H1 (cell line): Measurements from ENCODE around the gene EPHA2. TPM values are rescaled to one million over a fixed set of nuclear protein-coding genes. Genes with fewer than 3 reads are reported as not detected.
A peak's percentile ranks its signal among the peaks of the same experiment; 100 is the strongest.

Experiments
- CTCF ChIA-PET: fragments of 300-600 bp; sonication (Branson Sonifier 250); formaldehyde crosslinking; loops from one replicate; lab custom pipeline; 2021; ENCODE audit not compliant: partially characterized antibody; lab: Charles Lee
- POLR2A ChIA-PET: fragments of 300-600 bp; sonication (Branson Sonifier 250); formaldehyde crosslinking; loops from one replicate; lab custom pipeline; 2021; ENCODE audit warnings: inconsistent platforms; ENCODE audit not compliant: partially characterized antibody; lab: Charles Lee
- DNase-seq, 2 experiments: peaks; one replicate each; pipeline versions ENCODE4 v3.0.0 to v3.0.0-alpha.2; 2010 to 2022; ENCODE audit warnings: low spot score in 2 of 2, low read depth in 1 of 2, mixed read lengths in 1 of 2
- FAIRE-seq: peaks from 2 replicates; lab custom pipeline; 2011; peaks lifted over from hg19 to GRCh38; lab: Jason Lieb, UNC
- H2AFZ ChIP-seq: 2 replicates; pipeline ENCODE4 v1.8.1; 2012; ENCODE audit warnings: low read length, inconsistent platforms
- H2AK5ac ChIP-seq: 2 replicates; pipeline ENCODE4 v1.6.1; 2013; ENCODE audit warnings: low read depth, low read length
- H2BK120ac ChIP-seq: replicated peaks from 2 replicates; pipeline ENCODE3; 2013; ENCODE audit warnings: low read depth, low read length, inconsistent platforms
- H2BK12ac ChIP-seq: 2 replicates; pipeline ENCODE4 v1.6.1; 2013; ENCODE audit warnings: low read depth, low read length
- H2BK15ac ChIP-seq: 2 replicates; pipeline ENCODE4 v1.6.1; 2013; ENCODE audit warnings: low read length
- H2BK20ac ChIP-seq: 2 replicates; pipeline ENCODE4 v1.6.1; 2013; ENCODE audit warnings: low read length
- H2BK5ac ChIP-seq: 2 replicates; pipeline ENCODE4 v1.6.1; 2013; ENCODE audit warnings: low read depth, low read length
- H3K14ac ChIP-seq: 2 replicates; pipeline ENCODE4 v1.6.1; 2013; ENCODE audit warnings: inconsistent platforms; ENCODE audit not compliant: insufficient read length
- H3K18ac ChIP-seq: 2 replicates; pipeline ENCODE4 v1.6.1; 2013; ENCODE audit warnings: low read length; ENCODE audit errors: extremely low read depth
- H3K23ac ChIP-seq: 2 replicates; pipeline ENCODE4 v1.6.1; 2013; ENCODE audit warnings: inconsistent platforms; ENCODE audit not compliant: insufficient read length
- H3K23me2 ChIP-seq: 2 replicates; pipeline ENCODE4 v1.6.1; 2013; ENCODE audit warnings: low read depth, low read length
- H3K27ac ChIP-seq: 2 replicates; pipeline ENCODE4 v1.6.1; 2011; ENCODE audit warnings: low read depth, low read length, inconsistent platforms
- H3K27me3 ChIP-seq, 4 experiments: replicated peaks in 1 of 4; 1 replicate in 1 of 4; 2 replicates in 3 of 4; pipeline versions ENCODE4 v1.6.1 to v1.8.1; 2011 to 2013; ENCODE audit warnings: low read length in 3 of 4, mild to moderate bottlenecking in 3 of 4, inconsistent platforms in 2 of 4, mixed read lengths in 2 of 4, moderate library complexity in 1 of 4; ENCODE audit not compliant: control insufficient read depth in 3 of 4, insufficient read depth in 3 of 4; ENCODE audit errors: extremely low read depth in 1 of 4
- H3K36me3 ChIP-seq, 4 experiments: 2 replicates each; pipeline versions ENCODE4 v1.6.1 to v1.8.1; 2011 to 2013; ENCODE audit warnings: mild to moderate bottlenecking in 4 of 4, low read length in 3 of 4, moderate library complexity in 2 of 4, control low read depth in 1 of 4, inconsistent platforms in 1 of 4; ENCODE audit not compliant: insufficient read depth in 4 of 4, control insufficient read depth in 2 of 4
- H3K4ac ChIP-seq: replicated peaks from 2 replicates; pipeline ENCODE3; 2013; ENCODE audit warnings: low read length, low read depth, mixed read lengths, inconsistent platforms; ENCODE audit not compliant: insufficient read length
- H3K4me1 ChIP-seq, 4 experiments: replicated peaks in 1 of 4; 1 replicate in 1 of 4; 2 replicates in 3 of 4; pipeline versions ENCODE4 v1.6.1 to v1.8.1; 2011 to 2013; ENCODE audit warnings: low read length in 3 of 4, inconsistent platforms in 2 of 4, mixed read lengths in 1 of 4; ENCODE audit not compliant: insufficient read depth in 4 of 4, control insufficient read depth in 3 of 4
- H3K4me2 ChIP-seq, 2 experiments: 2 replicates each; pipeline versions ENCODE4 v1.6.1 to v1.8.1; 2011 to 2013; ENCODE audit warnings: low read depth in 2 of 2, low read length in 2 of 2, control low read depth in 1 of 2, inconsistent platforms in 1 of 2, mild to moderate bottlenecking in 1 of 2; ENCODE audit not compliant: insufficient read depth in 1 of 2
- H3K4me3 ChIP-seq, 4 experiments: fragments of 200-600, 300-600 bp in 1 of 4; sonication (generic), shearing (Covaris generic), sonication (Bioruptor Twin) in 1 of 4; 2 replicates each; pipeline versions ENCODE4 v1.5.1 to v1.8.1; 2011 to 2016; ENCODE audit warnings: low read length in 4 of 4, low read depth in 3 of 4, control low read depth in 2 of 4, inconsistent platforms in 2 of 4, mild to moderate bottlenecking in 2 of 4, mixed read lengths in 1 of 4, moderate library complexity in 1 of 4; ENCODE audit not compliant: insufficient read depth in 2 of 4; ENCODE audit errors: extremely low read depth in 1 of 4
- H3K56ac ChIP-seq: replicated peaks from 2 replicates; pipeline ENCODE3; 2013; ENCODE audit warnings: low read depth, mild to moderate bottlenecking, mixed read lengths, low read length, inconsistent platforms; ENCODE audit not compliant: insufficient read length
- H3K79me1 ChIP-seq: 2 replicates; pipeline ENCODE4 v1.6.1; 2013; ENCODE audit warnings: low read depth, low read length, control low read depth
- H3K79me2 ChIP-seq, 2 experiments: 2 replicates each; pipeline versions ENCODE4 v1.6.1 to v1.8.1; 2012 to 2013; ENCODE audit warnings: low read length in 2 of 2, mild to moderate bottlenecking in 2 of 2, inconsistent platforms in 1 of 2; ENCODE audit not compliant: insufficient read depth in 2 of 2, control insufficient read depth in 1 of 2
- H3K9ac ChIP-seq, 4 experiments: replicated peaks in 1 of 4; 1 replicate in 1 of 4; 2 replicates in 3 of 4; pipeline versions ENCODE4 v1.6.1 to v1.8.1; 2011 to 2013; ENCODE audit warnings: low read depth in 3 of 4, low read length in 3 of 4, control low read depth in 2 of 4, mild to moderate bottlenecking in 2 of 4, moderate library complexity in 2 of 4, inconsistent platforms in 1 of 4; ENCODE audit errors: extremely low read depth in 1 of 4
- H3K9me3 ChIP-seq, 2 experiments: 2 replicates each; pipeline versions ENCODE4 v1.6.1 to v1.8.1; 2012 to 2013; ENCODE audit warnings: mild to moderate bottlenecking in 2 of 2, moderate library complexity in 2 of 2, control low read depth in 1 of 2, inconsistent platforms in 1 of 2, low read depth in 1 of 2, low read length in 1 of 2, mixed read lengths in 1 of 2; ENCODE audit not compliant: insufficient read depth in 2 of 2
- H4K20me1 ChIP-seq, 2 experiments: replicated peaks in 1 of 2; 2 replicates each; pipeline versions ENCODE3 to v1.8.1; 2011 to 2013; ENCODE audit warnings: inconsistent platforms in 2 of 2, low read length in 2 of 2, mild to moderate bottlenecking in 1 of 2; ENCODE audit not compliant: insufficient read depth in 2 of 2, control insufficient read depth in 1 of 2
- H4K5ac ChIP-seq: 2 replicates; pipeline ENCODE4 v1.6.1; 2013; ENCODE audit warnings: low read length, low read depth, mixed read lengths, inconsistent platforms; ENCODE audit not compliant: insufficient read length
- H4K8ac ChIP-seq: 2 replicates; pipeline ENCODE4 v1.8.0; 2013; ENCODE audit warnings: mild to moderate bottlenecking, moderate library complexity, low read length, inconsistent platforms; ENCODE audit not compliant: insufficient read depth; ENCODE audit errors: extremely low read depth
- H4K91ac ChIP-seq: replicated peaks from 2 replicates; pipeline ENCODE3; 2013; ENCODE audit warnings: low read length, mixed read lengths, inconsistent platforms; ENCODE audit not compliant: insufficient read length
- CREB1 ChIP-seq: IDR thresholded peaks from 2 replicates; pipeline ENCODE4 v1.6.1; 2012; ENCODE audit warnings: inconsistent platforms
- EZH2 ChIP-seq: fragments of 200-600 bp; sonication (generic); IDR thresholded peaks from 2 replicates; pipeline ENCODE4 v1.7.1; 2012; ENCODE audit warnings: low read depth, mild to moderate bottlenecking, moderate library complexity, low read length, inconsistent platforms; ENCODE audit not compliant: severe bottlenecking
- WGBS, 2 experiments: shearing (Covaris generic) in 1 of 2; methylation state at CpG; one replicate each; pipeline versions ENCODE4 v1.1.6 to v1.1.7; 2013 to 2015; ENCODE audit warnings: low lambda C conversion rate in 2 of 2, mixed read lengths in 2 of 2, inconsistent platforms in 1 of 2, low coverage in 1 of 2, missing lambda C conversion rate in 1 of 2; ENCODE audit not compliant: insufficient replicate concordance in 2 of 2, insufficient coverage in 1 of 2, insufficient read length in 1 of 2; ENCODE audit errors: extremely low coverage in 1 of 2, missing lambda C conversion rate in 1 of 2; 5-methylcytosine and 5-hydroxymethylcytosine counted together
- polyA plus RNA-seq, 7 experiments: library from polyadenylated mRNA; depleted of rRNA in 3 of 7; stranded (reverse) in 5 of 7; unstranded in 2 of 7; fragments of >200 nt in 5 of 7; fragments of 200-250 nt in 2 of 7; gene quantifications; 1 replicate in 5 of 7; 2 replicates in 1 of 7; 4 replicates in 1 of 7; pipeline versions ENCODE4 v1.2.1 to v1.2.3, GENCODE V29; 2011 to 2013; ENCODE audit warnings: missing spikeins in 2 of 7, mixed read lengths in 2 of 7
- total RNA-seq: library from RNA; stranded (reverse); fragmentation: NEBNext Ultra II Directional; extraction: Animal tissue kit (Norgen Biotek cat#: 25700); gene quantifications from 2 replicates; pipeline ENCODE4 v1.2.1, GENCODE V29; 2021

Gene EPHA2
- total and polyA plus RNA-seq, 2 of the 8 experiments (the other 6 are each of a cell fraction or from before 2014, with no cell fraction given): 26.8 to 33.6 TPM

GRCh38 chr1:16153999-16154673 is 1.7 kb downstream of the EPHA2 start:
- Histone ChIP-seq H2BK20ac (no peak overlapping the region), H3K23me2 (peaks cover 16% of the 10 kb centered on the region), H3K4me2 (peak overlapping the region; percentile 64 to 99), H3K4me1 (peaks cover 5 to 43% (median 31%) of the 10 kb centered on the region in 4 experiments), H3K4me3 (peak overlapping the region; percentile 70 to 87 (median 81); a peak in 7 of 8 replicates), H4K20me1 (peaks cover 10 to 17% of the 10 kb centered on the region in 2 experiments), H2BK120ac (no peak overlapping the region), H4K8ac (no peak overlapping the region; the same call in 1 of the 2 replicates), H3K18ac (no peak overlapping the region; the same call in 1 of the 2 replicates), H3K27me3 (peaks cover 0 to 10% (median 6%) of the 10 kb centered on the region in 4 experiments; a peak in 4 of 7 replicates), H3K4ac (peak overlapping the region; percentile 60), H3K23ac (no peak overlapping the region), H3K9ac (no peak overlapping the region), H2BK5ac (0 out of 2 replicates have a peak overlapping the region, but pooled peaks have one; percentile 24), H3K27ac (0 out of 2 replicates have a peak overlapping the region, but pooled peaks have one; percentile 8), H3K36me3 (peaks cover 0 to 5% (median 2%) of the 10 kb centered on the region in 4 experiments; a peak in 2 of 8 replicates), H2AFZ (no peak overlapping the region), H3K14ac (no peak overlapping the region), H3K79me2 (peaks cover 9 to 62% of the 10 kb centered on the region in 2 experiments; a peak in 3 of 4 replicates), H2BK15ac (no peak overlapping the region), H4K5ac (no peak overlapping the region), H4K91ac (peak overlapping the region; percentile 34), H2BK12ac (0 out of 2 replicates have a peak overlapping the region, but pooled peaks have one; percentile 55), H3K56ac (no peak overlapping the region), H2AK5ac (0 out of 2 replicates have a peak overlapping the region, but pooled peaks have one; percentile 61), H3K79me1 (peaks cover 5% of the 10 kb centered on the region), H3K9me3 (no peaks in the 10 kb centered on the region)
- POLR2A ChIA-PET: interaction anchor here (1.2 to 8.4 kb wide), 5 partner anchors 8 to 36 kb away, joined by 3 to 104 read pairs (median 4); no protein-coding TSS in a partner anchor
- DNase-seq (no peak), FAIRE-seq (no peak)
- CTCF ChIA-PET: interaction anchor here (0.6 to 14.5 kb wide), 18 partner anchors 9 to 291 kb away, joined by 3 to 202 read pairs (median 4); no protein-coding TSS in a partner anchor
- 44% methylated on average over 11 of the region's 17 CpGs; no CpG with 5 or more reads in 1 of the 2 experiments for WGBS, 2 experiments
- TF ChIP-seq CREB1 (no peak), EZH2 (no peak)
